Endodermal cell (in vitro differentiated cells): ENCODE data around the gene GALK2. TPM values are rescaled to one million over a fixed set of nuclear protein-coding genes. Genes with fewer than 3 reads are reported as not detected.

Source experiments
- DNase-seq: peaks from one replicate; pipeline ENCODE4 v3.0.0-alpha.2; 2017
- H3K27ac ChIP-seq: 2 replicates; pipeline ENCODE4 v1.5.1; 2013; ENCODE audit warnings: mild to moderate bottlenecking, low read depth, low read length, moderate library complexity
- H3K27me3 ChIP-seq: 2 replicates; pipeline ENCODE4 v1.6.1; 2013; ENCODE audit warnings: mild to moderate bottlenecking, low read length, moderate library complexity; ENCODE audit not compliant: insufficient read depth, control insufficient read depth, poor library complexity, severe bottlenecking
- H3K36me3 ChIP-seq: 2 replicates; pipeline ENCODE4 v1.7.0; 2013; ENCODE audit warnings: mild to moderate bottlenecking, low read length, moderate library complexity; ENCODE audit not compliant: control insufficient read depth, insufficient read depth
- H3K4me1 ChIP-seq: one replicate; pipeline ENCODE4 v1.7.0; 2013; ENCODE audit warnings: low read length; ENCODE audit not compliant: control insufficient read depth, insufficient read depth
- H3K4me3 ChIP-seq: 2 replicates; pipeline ENCODE4 v1.5.1; 2013; ENCODE audit warnings: mild to moderate bottlenecking, low read length, moderate library complexity
- H3K9ac ChIP-seq: 2 replicates; pipeline ENCODE4 v1.6.1; 2013; ENCODE audit warnings: mild to moderate bottlenecking, low read length, moderate library complexity; ENCODE audit not compliant: poor library complexity, severe bottlenecking; ENCODE audit errors: extremely low read depth
- H3K9me3 ChIP-seq: 2 replicates; pipeline ENCODE4 v1.6.1; 2013; ENCODE audit warnings: mild to moderate bottlenecking, low read length, moderate library complexity; ENCODE audit not compliant: control insufficient read depth
- H3K27ac Mint-ChIP-seq: 2 replicates; pipeline ENCODE4 v1.8.0; 2020; ENCODE audit warnings: mixed read lengths
- H3K27me3 Mint-ChIP-seq: 2 replicates; pipeline ENCODE4 v1.8.0; 2021; ENCODE audit warnings: mild to moderate bottlenecking, mixed read lengths; ENCODE audit not compliant: insufficient read depth
- H3K36me3 Mint-ChIP-seq: 2 replicates; pipeline ENCODE4 v1.8.0; 2020; ENCODE audit warnings: low read depth, mixed read lengths
- H3K4me1 Mint-ChIP-seq: 2 replicates; pipeline ENCODE4 v1.8.0; 2020; ENCODE audit warnings: mixed read lengths
- H3K4me3 Mint-ChIP-seq: 2 replicates; pipeline ENCODE4 v1.8.0; 2020; ENCODE audit warnings: mild to moderate bottlenecking, moderate library complexity, mixed read lengths
- H3K9me3 Mint-ChIP-seq: 2 replicates; pipeline ENCODE4 v1.8.0; 2020; ENCODE audit warnings: mild to moderate bottlenecking, mixed read lengths
- WGBS, 2 experiments: methylation state at CpG; one replicate each; pipeline versions ENCODE4 v1.1.5 to v1.1.7; 2013; ENCODE audit warnings: missing lambda C conversion rate in 2 of 2, mixed read lengths in 1 of 2; ENCODE audit not compliant: insufficient coverage in 1 of 2, insufficient read length in 1 of 2; 5-methylcytosine and 5-hydroxymethylcytosine counted together
- total RNA-seq, 2 donors: library from RNA; stranded (reverse); fragmentation: NEBNext Ultra II Directional in 1 of 2; extraction: Animal tissue kit (Norgen Biotek cat#: 25700) in 1 of 2; gene quantifications; 2 replicates in 1 of 2; 3 replicates in 1 of 2; pipeline ENCODE4 v1.2.1, GENCODE V29; 2021
- TF ChIP-seq, protein P1 (sequence below): fragments of 200-600 bp; sonication (generic); conservative IDR thresholded peaks from 2 replicates; pipeline ENCODE4 v1.5.0; 2021; ENCODE audit warnings: antibody characterized with exemption, mild to moderate bottlenecking

The GALK2 gene
- total RNA-seq, 2 donors from 2014 or later = 13.4 to 19.1 TPM

DNA sequence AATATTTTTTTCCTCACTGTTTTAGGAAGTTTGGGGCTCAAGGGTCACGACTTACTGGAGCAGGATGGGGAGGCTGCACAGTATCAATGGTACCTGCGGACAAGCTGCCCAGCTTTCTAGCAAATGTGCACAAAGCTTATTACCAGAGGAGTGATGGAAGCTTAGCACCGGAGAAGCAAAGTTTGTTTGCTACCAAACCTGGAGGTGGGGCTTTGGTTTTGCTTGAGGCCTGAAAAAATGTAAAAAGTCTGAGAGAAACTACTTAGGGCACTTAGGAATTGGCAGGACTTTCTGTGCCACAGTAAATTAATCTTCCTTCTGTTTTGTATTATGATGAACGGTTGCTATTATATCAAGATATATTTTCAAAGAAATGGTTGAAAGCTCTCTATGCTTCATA, 157.9 kb downstream of the GALK2 start:
- TF ChIP-seq, protein P1, sequence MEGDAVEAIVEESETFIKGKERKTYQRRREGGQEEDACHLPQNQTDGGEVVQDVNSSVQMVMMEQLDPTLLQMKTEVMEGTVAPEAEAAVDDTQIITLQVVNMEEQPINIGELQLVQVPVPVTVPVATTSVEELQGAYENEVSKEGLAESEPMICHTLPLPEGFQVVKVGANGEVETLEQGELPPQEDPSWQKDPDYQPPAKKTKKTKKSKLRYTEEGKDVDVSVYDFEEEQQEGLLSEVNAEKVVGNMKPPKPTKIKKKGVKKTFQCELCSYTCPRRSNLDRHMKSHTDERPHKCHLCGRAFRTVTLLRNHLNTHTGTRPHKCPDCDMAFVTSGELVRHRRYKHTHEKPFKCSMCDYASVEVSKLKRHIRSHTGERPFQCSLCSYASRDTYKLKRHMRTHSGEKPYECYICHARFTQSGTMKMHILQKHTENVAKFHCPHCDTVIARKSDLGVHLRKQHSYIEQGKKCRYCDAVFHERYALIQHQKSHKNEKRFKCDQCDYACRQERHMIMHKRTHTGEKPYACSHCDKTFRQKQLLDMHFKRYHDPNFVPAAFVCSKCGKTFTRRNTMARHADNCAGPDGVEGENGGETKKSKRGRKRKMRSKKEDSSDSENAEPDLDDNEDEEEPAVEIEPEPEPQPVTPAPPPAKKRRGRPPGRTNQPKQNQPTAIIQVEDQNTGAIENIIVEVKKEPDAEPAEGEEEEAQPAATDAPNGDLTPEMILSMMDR = no peak
- DNase-seq = no peak
- H3K4me1 ChIP-seq = peaks cover 3% of the 10 kb centered on the region
- Mint-ChIP-seq H3K27ac (peak overlapping the region; percentile 38), H3K4me3 (no peak overlapping the region), H3K4me1 (peaks cover 17% of the 10 kb centered on the region), H3K36me3 (peaks cover 4% of the 10 kb centered on the region), H3K27me3 (no peaks in the 10 kb centered on the region), H3K9me3 (no peaks in the 10 kb centered on the region)
- no peak overlapping the region for H3K27ac ChIP-seq
- peaks cover 4% of the 10 kb centered on the region for H3K36me3 ChIP-seq
- H3K9ac ChIP-seq = no peak overlapping the region
- no peak overlapping the region for H3K4me3 ChIP-seq
- no peaks in the 10 kb centered on the region for H3K27me3 ChIP-seq
- 88 to 90% methylated on average over 3 of the region's 4 CpGs for WGBS, 2 experiments
- no peaks in the 10 kb centered on the region for H3K9me3 ChIP-seq

DNA sequence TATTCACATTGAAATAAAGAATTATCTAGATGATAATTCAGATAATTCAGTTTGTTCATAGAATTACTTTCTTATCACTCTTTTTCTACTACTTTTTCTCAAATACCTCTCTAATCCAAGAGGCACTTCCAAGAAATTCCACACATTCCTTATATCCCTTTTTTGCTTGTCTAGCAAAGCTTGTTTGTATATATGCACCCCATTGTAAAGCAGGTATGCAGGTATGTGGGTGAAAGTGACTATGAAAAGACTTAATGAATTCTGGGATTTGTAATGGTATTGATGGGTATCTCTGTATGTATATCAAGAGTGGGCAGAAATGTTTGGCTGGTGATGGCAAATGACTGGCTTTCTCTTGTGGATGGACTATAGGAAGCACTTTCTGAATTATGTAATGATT, 158.9 kb downstream of the GALK2 start:
- no peak overlapping the region for H3K27ac ChIP-seq
- H3K4me1 Mint-ChIP-seq = peaks cover 13% of the 10 kb centered on the region
- DNase-seq = no peak

DNA sequence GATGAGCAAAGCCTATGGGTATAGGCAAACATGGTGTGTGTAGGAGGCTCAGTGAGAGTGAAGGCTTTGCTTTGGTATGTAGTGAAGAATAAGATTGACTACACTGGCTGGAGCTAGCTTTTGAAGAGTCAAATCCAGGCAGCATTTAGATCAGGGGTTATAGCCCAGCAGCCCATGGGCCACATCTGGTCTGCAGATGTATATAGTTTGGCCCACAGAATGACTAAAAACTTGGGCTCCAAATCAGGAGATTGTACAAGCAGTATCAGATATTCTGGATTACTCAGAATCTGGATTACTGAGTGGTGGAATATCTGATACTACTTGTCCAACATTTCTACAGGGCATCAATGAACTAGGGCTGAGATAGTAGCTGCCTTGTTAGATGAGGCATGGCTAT, 160.1 kb downstream of the GALK2 start:
- Mint-ChIP-seq H3K9me3 (no peaks in the 10 kb centered on the region), H3K27ac (peak overlapping the region; percentile 55)

More for the DNA sequence above, 158.9 kb downstream of the GALK2 start:
- no peak overlapping the region for H3K4me3 ChIP-seq
- H3K4me3 Mint-ChIP-seq = no peak overlapping the region
- no peaks in the 10 kb centered on the region for H3K27me3 Mint-ChIP-seq
- H3K9me3 ChIP-seq = no peaks in the 10 kb centered on the region
- H3K9me3 Mint-ChIP-seq = no peaks in the 10 kb centered on the region
- H3K36me3 ChIP-seq = peaks cover 4% of the 10 kb centered on the region
- peak overlapping the region; percentile 74 for H3K27ac Mint-ChIP-seq
- peaks cover 3% of the 10 kb centered on the region for H3K36me3 Mint-ChIP-seq
- H3K9ac ChIP-seq = no peak overlapping the region
- TF ChIP-seq, protein P1 = no peak
- H3K4me1 ChIP-seq = peaks cover 3% of the 10 kb centered on the region
- no peaks in the 10 kb centered on the region for H3K27me3 ChIP-seq

More for the DNA sequence above, 160.1 kb downstream of the GALK2 start:
- no peak overlapping the region for H3K4me3 Mint-ChIP-seq
- H3K4me3 ChIP-seq = no peak overlapping the region
- no peaks in the 10 kb centered on the region for H3K27me3 Mint-ChIP-seq
- H3K36me3 Mint-ChIP-seq = peaks cover 3% of the 10 kb centered on the region
- peaks cover 3% of the 10 kb centered on the region for H3K4me1 ChIP-seq
- TF ChIP-seq, protein P1 = no peak
- peaks cover 4% of the 10 kb centered on the region for H3K36me3 ChIP-seq
- H3K9me3 ChIP-seq = no peaks in the 10 kb centered on the region
- H3K27me3 ChIP-seq = no peaks in the 10 kb centered on the region
- H3K4me1 Mint-ChIP-seq = peaks cover 11% of the 10 kb centered on the region
- DNase-seq = no peak
- no peak overlapping the region for H3K9ac ChIP-seq
- no peak overlapping the region for H3K27ac ChIP-seq
